Neuronal stem cell (in vitro differentiated cells): ENCODE data around the gene PDGFC.

Source experiments
- DNase-seq: peaks from one replicate; pipeline ENCODE4 v3.0.0-alpha.2; 2013; ENCODE audit warnings: low spot score
- H2AFZ ChIP-seq: one replicate; pipeline ENCODE4 v1.6.1; 2013; ENCODE audit warnings: mild to moderate bottlenecking, low read length, inconsistent platforms
- H2AK5ac ChIP-seq: 2 replicates; pipeline ENCODE4 v1.6.1; 2013; ENCODE audit warnings: low read depth, mild to moderate bottlenecking, inconsistent platforms, low read length, moderate library complexity, mixed read lengths
- H2BK120ac ChIP-seq: 2 replicates; pipeline ENCODE4 v1.6.1; 2013; ENCODE audit warnings: low read depth, mild to moderate bottlenecking, inconsistent platforms, low read length, moderate library complexity, mixed read lengths
- H2BK12ac ChIP-seq: one replicate; pipeline ENCODE4 v1.6.1; 2013; ENCODE audit warnings: low read length, inconsistent platforms
- H2BK15ac ChIP-seq: 2 replicates; pipeline ENCODE4 v1.6.1; 2013; ENCODE audit warnings: mild to moderate bottlenecking, low read length, inconsistent platforms, mixed read lengths
- H2BK5ac ChIP-seq: one replicate; pipeline ENCODE4 v1.6.1; 2013; ENCODE audit warnings: inconsistent platforms, mild to moderate bottlenecking, low read length, moderate library complexity
- H3K14ac ChIP-seq: one replicate; pipeline ENCODE4 v1.6.1; 2013; ENCODE audit warnings: low read length, inconsistent platforms
- H3K18ac ChIP-seq: 2 replicates; pipeline ENCODE4 v1.6.1; 2013; ENCODE audit warnings: low read length, inconsistent platforms
- H3K23ac ChIP-seq: 2 replicates; pipeline ENCODE4 v1.6.1; 2013; ENCODE audit warnings: low read depth, mild to moderate bottlenecking, mixed read lengths, low read length, inconsistent platforms; ENCODE audit not compliant: poor library complexity
- H3K27ac ChIP-seq: replicated peaks from 3 replicates; pipeline ENCODE4 v1.5.1; 2013; ENCODE audit warnings: low read length, inconsistent platforms
- H3K27me3 ChIP-seq, 3 experiments: 2 replicates each; pipeline ENCODE4 v1.6.1; 2013; ENCODE audit warnings: low read length in 3 of 3, mild to moderate bottlenecking in 2 of 3, inconsistent platforms in 1 of 3, low read depth in 1 of 3, mixed read lengths in 1 of 3, moderate library complexity in 1 of 3; ENCODE audit not compliant: control insufficient read depth in 3 of 3, insufficient read depth in 3 of 3
- H3K36me3 ChIP-seq, 2 donors: replicated peaks in 1 of 2; 2 replicates each; pipeline ENCODE4 v1.6.1; 2013; ENCODE audit warnings: low read length in 2 of 2; ENCODE audit not compliant: control insufficient read depth in 2 of 2, insufficient read depth in 2 of 2
- H3K4ac ChIP-seq: 2 replicates; pipeline ENCODE4 v1.6.1; 2013; ENCODE audit warnings: inconsistent platforms, mild to moderate bottlenecking, low read length, moderate library complexity
- H3K4me1 ChIP-seq, 2 donors: 1 replicate in 1 of 2; 2 replicates in 1 of 2; pipeline ENCODE4 v1.6.1; 2013; ENCODE audit warnings: low read length in 2 of 2, low read depth in 1 of 2; ENCODE audit not compliant: control insufficient read depth in 2 of 2, insufficient read depth in 1 of 2
- H3K4me2 ChIP-seq: one replicate; pipeline ENCODE4 v1.6.1; 2013; ENCODE audit warnings: mild to moderate bottlenecking, low read length, inconsistent platforms; ENCODE audit not compliant: insufficient read depth, poor library complexity, severe bottlenecking
- H3K4me3 ChIP-seq, 2 donors: 2 replicates each; pipeline ENCODE4 v1.5.1; 2013; ENCODE audit warnings: low read length in 2 of 2, mild to moderate bottlenecking in 2 of 2, inconsistent platforms in 1 of 2, moderate library complexity in 1 of 2
- H3K79me1 ChIP-seq: one replicate; pipeline ENCODE4 v1.6.1; 2013; ENCODE audit warnings: low read depth, mild to moderate bottlenecking, inconsistent platforms, low read length, moderate library complexity
- H3K9ac ChIP-seq: one replicate; pipeline ENCODE4 v1.6.1; 2013; ENCODE audit warnings: mild to moderate bottlenecking, low read depth, low read length, inconsistent platforms; ENCODE audit not compliant: poor library complexity
- H3K9me3 ChIP-seq, 2 donors: replicated peaks in 1 of 2; 2 replicates each; pipeline versions ENCODE3 to v1.6.1; 2013; ENCODE audit warnings: low read length in 2 of 2, mild to moderate bottlenecking in 2 of 2, inconsistent platforms in 1 of 2, low read depth in 1 of 2, mixed read lengths in 1 of 2, moderate library complexity in 1 of 2; ENCODE audit not compliant: control insufficient read depth in 2 of 2, insufficient read depth in 1 of 2
- H4K8ac ChIP-seq: one replicate; pipeline ENCODE4 v1.6.1; 2013; ENCODE audit warnings: low read depth, mild to moderate bottlenecking, inconsistent platforms, low read length, moderate library complexity
- H4K91ac ChIP-seq: one replicate; pipeline ENCODE4 v1.6.1; 2013; ENCODE audit warnings: low read length, low read depth, mild to moderate bottlenecking, inconsistent platforms; ENCODE audit not compliant: poor library complexity
- WGBS, 2 donors: extraction: QIAGEN DNeasy Blood & Tissue Kit; methylation state at CpG; one replicate each; pipeline ENCODE4 v1.1.7; 2013; ENCODE audit warnings: missing lambda C conversion rate in 2 of 2, mixed read lengths in 1 of 2; ENCODE audit not compliant: insufficient read length in 2 of 2, insufficient replicate concordance in 1 of 2; ENCODE audit errors: extremely low coverage in 2 of 2; 5-methylcytosine and 5-hydroxymethylcytosine counted together

PDGFC gene

GRCh38 chr4:156892805-156893204 is 78.8 kb downstream of the PDGFC start:
- H3K23ac ChIP-seq, result no peak overlapping the region
- no peak overlapping the region for H2BK12ac ChIP-seq
- no peaks in the 10 kb centered on the region for H3K79me1 ChIP-seq
- no peaks in the 10 kb centered on the region for H3K36me3 ChIP-seq
- no peak for DNase-seq
- no peak overlapping the region for H2BK120ac ChIP-seq
- no peak overlapping the region for H3K4me2 ChIP-seq
- H2AFZ ChIP-seq, result no peak overlapping the region
- no peak overlapping the region for H3K4me3 ChIP-seq
- WGBS, 2 donors, result no CpG with 5 or more reads among the region's 2 CpGs
- no peak overlapping the region for H3K9ac ChIP-seq
- H2BK5ac ChIP-seq, result no peak overlapping the region
- no peaks in the 10 kb centered on the region for H3K27me3 ChIP-seq
- H3K9me3 ChIP-seq, result no peaks in the 10 kb centered on the region
- H3K4ac ChIP-seq, result no peak overlapping the region
- H4K91ac ChIP-seq, result no peak overlapping the region
- no peak overlapping the region for H3K27ac ChIP-seq
- peaks cover 0 to 9% of the 10 kb centered on the region in 2 donors for H3K4me1 ChIP-seq
- no peak overlapping the region for H3K18ac ChIP-seq
- H2BK15ac ChIP-seq, result no peak overlapping the region
- H3K14ac ChIP-seq, result no peak overlapping the region
- H4K8ac ChIP-seq, result no peak overlapping the region
- no peak overlapping the region for H2AK5ac ChIP-seq

- Histone ChIP-seq H3K27ac (no peak overlapping the region), H2BK5ac (no peak overlapping the region), H3K14ac (no peak overlapping the region), H3K36me3 (no peaks in the 10 kb centered on the region), H3K4me2 (no peak overlapping the region), H3K18ac (no peak overlapping the region), H3K23ac (no peak overlapping the region), H2AFZ (no peak overlapping the region), H3K79me1 (no peaks in the 10 kb centered on the region), H2AK5ac (no peak overlapping the region), H3K9ac (no peak overlapping the region), H3K9me3 (peaks cover 0 to 7% of the 10 kb centered on the region in 2 donors), H3K4ac (no peak overlapping the region), H3K4me1 (no peaks in the 10 kb centered on the region), H4K91ac (no peak overlapping the region), H2BK120ac (no peak overlapping the region), H3K4me3 (no peak overlapping the region), H2BK12ac (no peak overlapping the region), H3K27me3 (no peaks in the 10 kb centered on the region), H4K8ac (no peak overlapping the region), H2BK15ac (no peak overlapping the region)
- no CpG with 5 or more reads among the region's 8 CpGs for WGBS, 2 donors
- DNase-seq, result no peak
Observed at GRCh38 chr4:156889616-156890594, 81.7 kb downstream of the PDGFC start.

- H2AFZ ChIP-seq, result no peak overlapping the region
- no peak for DNase-seq
- no peak overlapping the region for H2BK15ac ChIP-seq
- peaks cover 0 to 7% of the 10 kb centered on the region in 2 donors for H3K9me3 ChIP-seq
- no CpG with 5 or more reads among the region's 3 CpGs for WGBS, 2 donors
- H3K14ac ChIP-seq, result no peak overlapping the region
- H3K27ac ChIP-seq, result no peak overlapping the region
- H3K4ac ChIP-seq, result no peak overlapping the region
- H2BK120ac ChIP-seq, result no peak overlapping the region
- no peak overlapping the region for H3K18ac ChIP-seq
- no peak overlapping the region for H3K4me3 ChIP-seq
- no peak overlapping the region for H3K4me2 ChIP-seq
- H2BK12ac ChIP-seq, result no peak overlapping the region
- no peak overlapping the region for H4K91ac ChIP-seq
- no peaks in the 10 kb centered on the region for H3K79me1 ChIP-seq
- H3K4me1 ChIP-seq, result no peaks in the 10 kb centered on the region
- no peak overlapping the region for H2BK5ac ChIP-seq
- no peak overlapping the region for H4K8ac ChIP-seq
- no peaks in the 10 kb centered on the region for H3K36me3 ChIP-seq
- H2AK5ac ChIP-seq, result no peak overlapping the region
- no peak overlapping the region for H3K23ac ChIP-seq
- H3K27me3 ChIP-seq, result no peaks in the 10 kb centered on the region
- H3K9ac ChIP-seq, result no peak overlapping the region
Observed at GRCh38 chr4:156888762-156889161, 82.8 kb downstream of the PDGFC start.

- no peak overlapping the region for H3K27ac ChIP-seq
Observed at GRCh38 chr4:156886481-156886880, 85.1 kb downstream of the PDGFC start.

More at GRCh38 chr4:156886481-156886880, 85.1 kb downstream of the PDGFC start:
- H3K9me3 ChIP-seq, result peaks cover 0 to 10% of the 10 kb centered on the region in 2 donors
- H3K14ac ChIP-seq, result no peak overlapping the region
- H2BK15ac ChIP-seq, result no peak overlapping the region
- DNase-seq, result no peak
- no peak overlapping the region for H2BK12ac ChIP-seq
- no peak overlapping the region for H3K9ac ChIP-seq
- H3K23ac ChIP-seq, result no peak overlapping the region
- no peaks in the 10 kb centered on the region for H3K36me3 ChIP-seq
- no peak overlapping the region for H3K4me3 ChIP-seq
- no peak overlapping the region for H4K91ac ChIP-seq
- H3K4me1 ChIP-seq, result no peaks in the 10 kb centered on the region
- no peak overlapping the region for H3K4ac ChIP-seq
- WGBS, 2 donors, result no CpG with 5 or more reads among the region's 2 CpGs
- H2AFZ ChIP-seq, result no peak overlapping the region
- H3K27me3 ChIP-seq, result no peaks in the 10 kb centered on the region
- H2BK5ac ChIP-seq, result no peak overlapping the region
- H2AK5ac ChIP-seq, result no peak overlapping the region
- no peak overlapping the region for H3K4me2 ChIP-seq
- no peaks in the 10 kb centered on the region for H3K79me1 ChIP-seq
- H4K8ac ChIP-seq, result no peak overlapping the region
- H3K18ac ChIP-seq, result no peak overlapping the region
- H2BK120ac ChIP-seq, result no peak overlapping the region
